Activated naive CD4-positive, alpha-beta T cell treated with anti-CD3 and anti-CD28 coated beads, Interleukin-2, amount 50 U/mL, for 72 hours (primary cell): ENCODE data around the gene ACVR1B. TPM values are rescaled to one million over a fixed set of nuclear protein-coding genes. Genes with fewer than 3 reads are reported as not detected.
A peak's percentile ranks its signal among the peaks of the same experiment; 100 is the strongest.

Experiments
- ATAC-seq, 2 donors: fragments of 150-1000 bp; cut with Tn5 transposase; 2 replicates each; pipeline ENCODE4 v1.10.0; 2021; ENCODE audit warnings: mild to moderate bottlenecking in 2 of 2, moderate library complexity in 2 of 2
- DNase-seq, 2 donors: peaks; one replicate each; pipeline ENCODE4 v3.0.0; 2021 to 2022; ENCODE audit warnings: low spot score in 2 of 2
- H3K27ac Mint-ChIP-seq, 2 donors: one replicate each; pipeline ENCODE4 v1.8.0; 2022; ENCODE audit warnings: mild to moderate bottlenecking in 2 of 2, mixed read lengths in 2 of 2
- H3K36me3 Mint-ChIP-seq, 2 donors: one replicate each; pipeline ENCODE4 v1.8.0; 2022; ENCODE audit warnings: mixed read lengths in 2 of 2
- H3K9me3 Mint-ChIP-seq, 2 donors: one replicate each; pipeline ENCODE4 v1.8.0; 2022; ENCODE audit warnings: mixed read lengths in 2 of 2
- total RNA-seq, 2 donors: library from RNA; stranded (reverse); gene quantifications; one replicate each; pipeline ENCODE4 v1.2.3, GENCODE V29; 2022

ACVR1B gene
- total RNA-seq, 2 donors from 2014 or later, result 5.2 to 9.0 TPM

- ATAC-seq (no peak), DNase-seq (no peak)
- Mint-ChIP-seq H3K36me3 (no peaks in the 10 kb centered on the region), H3K9me3 (no peaks in the 10 kb centered on the region), H3K27ac (no peak overlapping the region)
Observed at GRCh38 chr12:52003016-52003550, 51.6 kb downstream of the ACVR1B start.

- H3K36me3 Mint-ChIP-seq, result no peaks in the 10 kb centered on the region
- DNase-seq (no peak), ATAC-seq (no peak)
- H3K9me3 Mint-ChIP-seq, result no peaks in the 10 kb centered on the region
- H3K27ac Mint-ChIP-seq, result no peak overlapping the region
Observed at GRCh38 chr12:52003591-52003990, 52.1 kb downstream of the ACVR1B start.

- ATAC-seq (no peak), DNase-seq (no peak)
- Mint-ChIP-seq H3K9me3 (no peaks in the 10 kb centered on the region), H3K36me3 (no peaks in the 10 kb centered on the region), H3K27ac (no peak overlapping the region)
Observed at GRCh38 chr12:52004042-52004648, 52.6 kb downstream of the ACVR1B start.

- DNase-seq (no peak), ATAC-seq (no peak)
- Mint-ChIP-seq H3K9me3 (no peaks in the 10 kb centered on the region), H3K36me3 (no peaks in the 10 kb centered on the region), H3K27ac (no peak overlapping the region)
Observed at GRCh38 chr12:52005218-52005902, 53.9 kb downstream of the ACVR1B start.

GRCh38 chr12:52005903-52006703 lies 54.6 kb downstream of the ACVR1B start:
- H3K9me3 Mint-ChIP-seq, result no peaks in the 10 kb centered on the region
- DNase-seq (no peak), ATAC-seq (peak in 1 of 2 donors; percentile 15)
- H3K36me3 Mint-ChIP-seq, result no peaks in the 10 kb centered on the region
- peak overlapping the region in 1 of 2 donors; percentile 80 for H3K27ac Mint-ChIP-seq

GRCh38 chr12:52006726-52007157 lies 55.2 kb downstream of the ACVR1B start, which contains the start of gene TAMALIN:
Gene TAMALIN, plus strand, starts transcription at chr12:52006946. Its CDS starts 74 bp downstream, at chr12:52007020.
- Mint-ChIP-seq H3K27ac (peak within 1 kb of the TSS; percentile 80 to 85), H3K9me3 (no peaks in the 10 kb centered on the region), H3K36me3 (no peaks in the 10 kb centered on the region)
- ATAC-seq, result peak; percentile 59 to 83
- DNase-seq, result peak; percentile 77 to 81

- Mint-ChIP-seq H3K36me3 (no peaks in the 10 kb centered on the region), H3K9me3 (no peaks in the 10 kb centered on the region), H3K27ac (peak overlapping the region; percentile 50 to 85)
- DNase-seq (peak; percentile 35 to 75), ATAC-seq (peak; percentile 47 to 76)
Observed at GRCh38 chr12:52007158-52007921, 55.8 kb downstream of the ACVR1B start.

GRCh38 chr12:52007982-52008510 lies 56.5 kb downstream of the ACVR1B start:
- Mint-ChIP-seq H3K36me3 (no peaks in the 10 kb centered on the region), H3K9me3 (no peaks in the 10 kb centered on the region), H3K27ac (peak overlapping the region in 1 of 2 donors; percentile 85)
- DNase-seq (no peak), ATAC-seq (no peak)

- ATAC-seq, result no peak
Observed at GRCh38 chr12:52009081-52009751, 57.7 kb downstream of the ACVR1B start.

GRCh38 chr12:52010152-52010622 lies 58.7 kb downstream of the ACVR1B start:
- ATAC-seq (no peak), DNase-seq (no peak)
- Mint-ChIP-seq H3K27ac (no peak overlapping the region), H3K36me3 (no peaks in the 10 kb centered on the region), H3K9me3 (no peaks in the 10 kb centered on the region)

More at GRCh38 chr12:52009081-52009751, 57.7 kb downstream of the ACVR1B start:
- no peaks in the 10 kb centered on the region for H3K9me3 Mint-ChIP-seq
- H3K27ac Mint-ChIP-seq, result no peak overlapping the region
- no peaks in the 10 kb centered on the region for H3K36me3 Mint-ChIP-seq
- DNase-seq, result no peak

- no peaks in the 10 kb centered on the region for H3K9me3 Mint-ChIP-seq
- no peak overlapping the region for H3K27ac Mint-ChIP-seq
- H3K36me3 Mint-ChIP-seq, result no peaks in the 10 kb centered on the region
- DNase-seq, result no peak
- no peak for ATAC-seq
Observed at GRCh38 chr12:52010692-52011601, 59.4 kb downstream of the ACVR1B start.

GRCh38 chr12:52011602-52012214 lies 60.2 kb downstream of the ACVR1B start:
- Mint-ChIP-seq H3K9me3 (no peaks in the 10 kb centered on the region), H3K27ac (no peak overlapping the region), H3K36me3 (no peaks in the 10 kb centered on the region)
- ATAC-seq (no peak), DNase-seq (no peak)

GRCh38 chr12:52013626-52014310 lies 62.3 kb downstream of the ACVR1B start:
- Mint-ChIP-seq H3K9me3 (no peaks in the 10 kb centered on the region), H3K36me3 (no peaks in the 10 kb centered on the region), H3K27ac (no peak overlapping the region)
- DNase-seq (no peak), ATAC-seq (no peak)
